A673 (cell line): ENCODE results near the gene PTH1R.

Experiments
- CTCF ChIP-seq: fragments of 300-800, 200-600 bp; sonication (generic); conservative IDR thresholded peaks from 2 replicates; pipeline ENCODE4 v1.5.1; 2017; ENCODE audit warnings: low read depth, mild to moderate bottlenecking, antibody characterized with exemption, low read length, moderate library complexity, mixed read lengths
- EZH2 ChIP-seq: fragments of 200-600 bp; sonication (generic); IDR thresholded peaks from 2 replicates; pipeline ENCODE4 v1.6.1; 2017; ENCODE audit warnings: borderline replicate concordance, low read depth, mild to moderate bottlenecking, mixed read lengths, antibody characterized with exemption, low read length; ENCODE audit not compliant: poor library complexity, severe bottlenecking

- TF ChIP-seq CTCF (no peak), EZH2 (no peak)
These were observed 56.6 kb downstream of the PTH1R start for GRCh38 chr3:46934072-46934471.
